Measurements from ENCODE around the gene FKBP4. TPM values are rescaled to one million over a fixed set of nuclear protein-coding genes. Genes with fewer than 3 reads are reported as not detected.

FKBP4 gene
- total RNA-seq, 2 experiments from 2014 or later: 62.3 to 67.7 TPM

Other genes starting within 250 kb of the FKBP4 start
- gene ITFG2, start 17.7 kb downstream of the FKBP4 start, total RNA-seq: 10 to 100 TPM; 66.2 to 66.8 TPM
- gene NRIP2, start 40.1 kb downstream of the FKBP4 start, total RNA-seq: not detected
- gene TEX52, start 62.1 kb downstream of the FKBP4 start, total RNA-seq: under 1 TPM in 1 of 2 experiments, not detected in 1; 0.34 TPM
- gene FOXM1, start 82.2 kb downstream of the FKBP4 start, total RNA-seq: 10 to 100 TPM; 73.9 to 86.9 TPM
- gene RHNO1, start 82.3 kb downstream of the FKBP4 start, total RNA-seq: 10 to 100 TPM; 50.3 to 53.8 TPM
- gene TULP3, start 95.9 kb downstream of the FKBP4 start, total RNA-seq: 1 to 10 TPM; 8.1 TPM
- not detected for gene TEAD4, start 164.4 kb downstream of the FKBP4 start, total RNA-seq

All from activated naive CD8-positive, alpha-beta T cell treated with anti-CD3 and anti-CD28 coated beads, Interleukin-2, amount 10 ng/mL, durations not matched to agents 7 days and 5 days (primary cell).